Bronchial epithelial cell (primary cell): Measurements from ENCODE around the gene GNGT1. TPM values are rescaled to one million over a fixed set of nuclear protein-coding genes. Genes with fewer than 3 reads are reported as not detected.

Source experiments
- DNase-seq: peaks from one replicate; pipeline ENCODE4 v3.0.0-alpha.2; 2010; ENCODE audit warnings: low read depth
- FAIRE-seq: peaks from 2 replicates; lab custom pipeline; 2011; peaks lifted over from hg19 to GRCh38; lab: Jason Lieb, UNC
- H3K27me3 ChIP-seq: 2 replicates; pipeline ENCODE4 v1.5.1; 2011; ENCODE audit warnings: low read length; ENCODE audit not compliant: control insufficient read depth, insufficient read depth
- H3K36me3 ChIP-seq: 2 replicates; pipeline ENCODE4 v1.5.1; 2011; ENCODE audit warnings: low read length; ENCODE audit not compliant: control insufficient read depth, insufficient read depth
- H3K4me3 ChIP-seq: 2 replicates; pipeline ENCODE4 v1.5.1; 2011; ENCODE audit warnings: mild to moderate bottlenecking, low read depth, low read length, control low read depth
- total RNA-seq: library from RNA; depleted of rRNA; stranded (reverse); fragments of >200 nt; gene quantifications from 2 replicates; pipeline ENCODE4 v1.2.1, GENCODE V29; 2014
- TF ChIP-seq, protein P1 (sequence below): IDR thresholded peaks from 2 replicates; pipeline ENCODE4 v1.5.1; 2011; ENCODE audit warnings: mild to moderate bottlenecking, moderate library complexity, low read length, control low read depth, inconsistent platforms; ENCODE audit not compliant: insufficient read depth, severe bottlenecking

Gene GNGT1
- total RNA-seq, 1 donor from 2014 or later: not detected

DNA sequence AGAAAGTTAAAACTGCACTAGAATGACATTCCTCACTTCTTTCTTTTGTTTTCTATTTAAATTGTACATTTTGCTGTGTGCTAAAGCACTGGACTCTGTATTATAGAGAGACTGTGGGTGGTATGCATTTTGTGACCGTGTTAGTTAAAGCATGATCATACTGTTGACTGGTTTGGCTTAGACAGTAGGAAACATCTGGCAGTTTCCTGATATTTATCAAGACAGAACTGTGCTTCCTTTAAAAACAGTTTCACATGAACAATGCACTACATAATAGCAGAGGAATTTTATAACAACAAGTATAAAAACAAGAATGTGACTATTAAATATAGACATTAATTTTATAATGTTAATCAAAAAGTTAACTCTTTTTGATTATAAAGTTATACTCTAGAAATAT lies 38.3 kb downstream of the GNGT1 start:
- Histone ChIP-seq H3K27me3 (no peaks in the 10 kb centered on the region), H3K36me3 (no peaks in the 10 kb centered on the region), H3K4me3 (no peak overlapping the region)
- FAIRE-seq: no peak
- no peak for DNase-seq
- TF ChIP-seq, protein P1, sequence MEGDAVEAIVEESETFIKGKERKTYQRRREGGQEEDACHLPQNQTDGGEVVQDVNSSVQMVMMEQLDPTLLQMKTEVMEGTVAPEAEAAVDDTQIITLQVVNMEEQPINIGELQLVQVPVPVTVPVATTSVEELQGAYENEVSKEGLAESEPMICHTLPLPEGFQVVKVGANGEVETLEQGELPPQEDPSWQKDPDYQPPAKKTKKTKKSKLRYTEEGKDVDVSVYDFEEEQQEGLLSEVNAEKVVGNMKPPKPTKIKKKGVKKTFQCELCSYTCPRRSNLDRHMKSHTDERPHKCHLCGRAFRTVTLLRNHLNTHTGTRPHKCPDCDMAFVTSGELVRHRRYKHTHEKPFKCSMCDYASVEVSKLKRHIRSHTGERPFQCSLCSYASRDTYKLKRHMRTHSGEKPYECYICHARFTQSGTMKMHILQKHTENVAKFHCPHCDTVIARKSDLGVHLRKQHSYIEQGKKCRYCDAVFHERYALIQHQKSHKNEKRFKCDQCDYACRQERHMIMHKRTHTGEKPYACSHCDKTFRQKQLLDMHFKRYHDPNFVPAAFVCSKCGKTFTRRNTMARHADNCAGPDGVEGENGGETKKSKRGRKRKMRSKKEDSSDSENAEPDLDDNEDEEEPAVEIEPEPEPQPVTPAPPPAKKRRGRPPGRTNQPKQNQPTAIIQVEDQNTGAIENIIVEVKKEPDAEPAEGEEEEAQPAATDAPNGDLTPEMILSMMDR: no peak

DNA sequence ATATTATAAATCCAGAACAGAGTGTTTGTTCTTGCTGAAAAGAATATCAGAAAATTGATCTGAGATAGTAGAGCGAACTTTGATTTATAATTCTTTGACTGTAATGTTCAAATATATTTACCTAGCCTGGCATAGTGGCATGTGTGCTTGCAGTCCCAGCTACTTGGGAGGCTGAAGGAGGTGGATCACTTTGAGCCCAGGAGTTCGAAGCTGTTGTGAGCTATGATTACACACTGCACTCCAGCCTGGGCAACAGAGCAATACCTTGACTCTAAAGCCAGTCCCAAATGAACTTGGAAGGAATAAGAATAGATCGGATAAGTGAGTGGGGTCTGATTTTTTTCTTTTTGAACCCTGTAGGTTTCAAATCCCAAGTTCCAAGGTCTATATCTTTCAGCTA lies 38.7 kb downstream of the GNGT1 start:
- DNase-seq: no peak
- H3K4me3 ChIP-seq: no peak overlapping the region
- TF ChIP-seq, protein P1: no peak
- no peaks in the 10 kb centered on the region for H3K27me3 ChIP-seq
- no peaks in the 10 kb centered on the region for H3K36me3 ChIP-seq
- no peak for FAIRE-seq

DNA sequence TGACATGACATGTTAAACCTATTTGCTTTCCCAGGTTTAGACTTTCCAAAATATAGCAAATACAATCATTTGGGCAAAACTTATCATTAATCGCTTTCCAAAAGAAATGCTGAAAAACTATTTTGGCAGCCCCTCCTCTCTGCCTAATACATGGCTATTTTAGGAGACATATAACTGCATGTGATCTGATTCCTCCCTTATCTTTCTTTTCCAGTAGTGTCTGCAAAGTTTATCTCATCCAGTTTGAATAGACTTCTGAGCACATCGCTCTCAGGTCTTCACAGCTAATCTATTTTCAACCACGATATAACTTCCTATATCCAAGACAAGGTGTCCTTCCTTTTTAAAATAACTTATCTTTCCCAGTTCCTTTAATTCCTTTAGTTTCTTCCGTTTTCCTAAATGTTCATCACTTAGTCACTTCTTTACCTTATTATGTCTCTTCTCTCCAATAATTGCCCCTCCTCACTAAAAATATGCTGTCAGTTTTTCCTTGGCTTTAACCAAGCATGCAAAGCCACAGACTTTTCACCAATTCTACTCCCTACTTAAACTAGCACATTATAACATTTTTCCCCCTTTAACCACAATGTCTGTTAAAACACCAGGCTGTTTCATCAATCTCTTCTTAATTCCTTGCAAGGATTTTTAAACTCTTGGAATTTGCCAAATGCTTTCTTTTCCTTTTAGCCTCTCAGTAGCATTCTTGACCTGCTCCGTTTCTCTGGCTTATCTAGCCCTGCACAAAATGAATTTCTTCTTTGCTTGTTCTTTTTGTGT lies 39.6 kb downstream of the GNGT1 start:
- Histone ChIP-seq H3K27me3 (no peaks in the 10 kb centered on the region), H3K36me3 (no peaks in the 10 kb centered on the region), H3K4me3 (no peak overlapping the region)
- TF ChIP-seq, protein P1: no peak
- no peak for DNase-seq
- FAIRE-seq: no peak

DNA sequence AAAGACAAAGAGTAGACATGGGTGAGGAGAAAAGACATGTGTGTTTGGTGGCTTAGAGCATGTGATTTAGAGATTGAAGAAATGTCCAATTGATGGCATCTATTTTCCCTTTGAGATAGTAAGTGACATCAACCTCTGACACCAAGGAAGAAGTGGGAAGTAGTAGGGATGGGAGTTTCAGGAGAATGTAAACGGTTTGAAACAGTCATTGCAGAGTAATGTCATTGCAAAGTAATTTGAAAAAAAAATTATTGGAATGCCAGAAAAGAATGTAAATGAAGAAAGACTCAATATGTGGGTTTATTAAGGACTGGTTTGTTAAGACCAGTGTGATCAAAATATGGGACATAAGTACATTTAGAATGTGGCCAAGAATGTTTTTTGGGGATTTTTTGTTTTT lies 41.7 kb downstream of the GNGT1 start:
- Histone ChIP-seq H3K27me3 (no peaks in the 10 kb centered on the region), H3K4me3 (no peak overlapping the region), H3K36me3 (no peaks in the 10 kb centered on the region)
- DNase-seq: no peak
- FAIRE-seq: no peak
- TF ChIP-seq, protein P1: no peak

DNA sequence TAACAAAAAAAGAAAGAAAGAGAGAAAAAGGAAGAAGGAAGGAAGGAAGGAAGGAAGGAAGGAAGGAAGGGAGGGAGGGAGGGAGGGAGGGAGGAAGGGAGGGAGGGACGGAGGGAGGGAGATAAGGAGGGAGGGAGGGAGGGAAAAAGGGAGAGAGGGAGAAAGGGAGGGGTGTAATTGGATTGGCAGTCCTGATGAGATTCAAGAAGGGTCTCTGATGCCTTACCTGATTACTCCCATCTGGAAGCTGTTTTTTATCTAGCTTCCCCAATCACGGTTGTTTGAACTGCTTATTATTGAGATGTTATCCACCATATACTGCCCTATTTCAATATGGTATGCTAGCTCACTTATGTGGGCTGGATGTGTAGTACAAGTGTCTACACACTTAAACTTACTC lies 42.5 kb downstream of the GNGT1 start:
- FAIRE-seq: no peak
- H3K27me3 ChIP-seq: no peaks in the 10 kb centered on the region
- DNase-seq: no peak
- TF ChIP-seq, protein P1: no peak
- no peaks in the 10 kb centered on the region for H3K36me3 ChIP-seq
- H3K4me3 ChIP-seq: no peak overlapping the region

DNA sequence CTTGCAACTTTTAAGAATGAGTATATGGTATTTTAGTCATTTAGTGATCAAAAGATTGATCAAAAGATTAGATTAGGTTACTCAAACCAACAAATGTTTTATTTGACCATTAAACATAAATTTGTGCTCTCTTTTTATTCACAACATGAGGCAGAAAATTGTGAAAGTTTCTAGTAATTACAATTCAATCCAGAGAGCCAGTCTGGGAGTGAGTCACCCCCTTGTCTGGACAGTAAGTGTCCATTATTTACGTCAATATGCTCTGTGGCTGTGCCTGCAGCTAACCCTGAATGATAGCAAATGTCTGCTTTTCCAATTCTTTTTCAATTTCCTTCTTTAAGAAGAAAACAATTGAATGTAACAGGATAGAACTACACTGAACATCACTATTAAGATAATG lies 43.1 kb downstream of the GNGT1 start:
- FAIRE-seq: no peak
- Histone ChIP-seq H3K4me3 (no peak overlapping the region), H3K27me3 (no peaks in the 10 kb centered on the region), H3K36me3 (no peaks in the 10 kb centered on the region)
- TF ChIP-seq, protein P1: no peak
- peak; percentile 45 for DNase-seq
